ENCODE results near the gene INCA1. TPM values are rescaled to one million over a fixed set of nuclear protein-coding genes. Genes with fewer than 3 reads are reported as not detected.

The INCA1 gene
- total RNA-seq, 2 donors from 2014 or later = 0.61 to 0.69 TPM

- Mint-ChIP-seq H3K36me3 (ENCODE audit: low read depth) (peaks cover 21% of the 10 kb centered on the region), H3K9me3 (no peaks in the 10 kb centered on the region), H3K27ac (no peak overlapping the region), H3K27me3 (no peaks in the 10 kb centered on the region), H3K4me3 (no peak overlapping the region), H3K4me1 (peaks cover 14% of the 10 kb centered on the region)
- no peak for ATAC-seq (replicated peaks)
These were observed 30.0 kb upstream of the INCA1 start for GRCh38 chr17:5027299-5027698.

GRCh38 chr17:5024604-5025003 is 27.3 kb upstream of the INCA1 start:
- peaks cover under 1% of the 10 kb centered on the region for H3K4me1 Mint-ChIP-seq
- no peak for ATAC-seq (replicated peaks)

GRCh38 chr17:5023588-5024147 is 26.3 kb upstream of the INCA1 start:
- no peak for ATAC-seq (replicated peaks)
- Mint-ChIP-seq H3K27ac (peak overlapping the region; percentile 63), H3K27me3 (no peaks in the 10 kb centered on the region), H3K36me3 (ENCODE audit: low read depth) (peaks cover 58% of the 10 kb centered on the region), H3K4me3 (no peak overlapping the region), H3K9me3 (no peaks in the 10 kb centered on the region), H3K4me1 (peaks cover 7% of the 10 kb centered on the region)

More at GRCh38 chr17:5024604-5025003, 27.3 kb upstream of the INCA1 start:
- H3K27me3 Mint-ChIP-seq = no peaks in the 10 kb centered on the region
- H3K27ac Mint-ChIP-seq = peak overlapping the region; percentile 63
- H3K4me3 Mint-ChIP-seq = no peak overlapping the region
- peaks cover 48% of the 10 kb centered on the region for H3K36me3 Mint-ChIP-seq (ENCODE audit: low read depth)
- H3K9me3 Mint-ChIP-seq = no peaks in the 10 kb centered on the region

- H3K4me3 Mint-ChIP-seq = no peak overlapping the region
- no peaks in the 10 kb centered on the region for H3K27me3 Mint-ChIP-seq
- no peak for ATAC-seq (replicated peaks)
- no peak overlapping the region for H3K27ac Mint-ChIP-seq
- peaks cover 7% of the 10 kb centered on the region for H3K4me1 Mint-ChIP-seq
- no peaks in the 10 kb centered on the region for H3K9me3 Mint-ChIP-seq
- peaks cover 63% of the 10 kb centered on the region for H3K36me3 Mint-ChIP-seq (ENCODE audit: low read depth)
These were observed 24.9 kb upstream of the INCA1 start for GRCh38 chr17:5022171-5022711.

DNA sequence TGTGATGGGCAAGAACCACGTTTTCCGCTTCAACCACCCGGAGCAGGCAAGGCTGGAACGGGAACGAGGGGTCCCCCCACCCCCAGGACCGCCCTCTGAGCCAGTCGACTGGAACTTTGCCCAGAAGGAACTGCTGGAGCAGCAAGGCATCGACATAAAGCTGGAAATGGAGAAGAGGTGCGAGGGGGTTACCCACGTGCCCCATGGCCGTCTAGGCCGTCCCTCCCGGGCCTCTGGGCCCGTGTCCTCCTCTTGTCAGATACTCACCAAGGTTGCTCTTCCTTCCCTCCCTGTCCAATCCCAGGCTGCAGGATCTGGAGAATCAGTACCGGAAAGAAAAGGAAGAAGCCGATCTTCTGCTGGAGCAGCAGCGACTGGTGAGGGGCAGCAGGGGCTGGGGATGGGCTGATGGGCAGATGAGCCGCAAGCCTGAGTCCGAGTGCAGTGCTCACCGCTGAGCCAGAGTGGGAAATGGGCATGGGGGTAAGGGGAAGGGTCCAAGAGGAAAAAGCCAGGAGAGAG is 23.2 kb upstream of the INCA1 start:
- no peak for ATAC-seq (replicated peaks)
- Mint-ChIP-seq H3K27me3 (no peaks in the 10 kb centered on the region), H3K9me3 (no peaks in the 10 kb centered on the region), H3K27ac (no peak overlapping the region), H3K4me1 (peaks cover 7% of the 10 kb centered on the region), H3K36me3 (ENCODE audit: low read depth) (peaks cover 77% of the 10 kb centered on the region), H3K4me3 (no peak overlapping the region)

DNA sequence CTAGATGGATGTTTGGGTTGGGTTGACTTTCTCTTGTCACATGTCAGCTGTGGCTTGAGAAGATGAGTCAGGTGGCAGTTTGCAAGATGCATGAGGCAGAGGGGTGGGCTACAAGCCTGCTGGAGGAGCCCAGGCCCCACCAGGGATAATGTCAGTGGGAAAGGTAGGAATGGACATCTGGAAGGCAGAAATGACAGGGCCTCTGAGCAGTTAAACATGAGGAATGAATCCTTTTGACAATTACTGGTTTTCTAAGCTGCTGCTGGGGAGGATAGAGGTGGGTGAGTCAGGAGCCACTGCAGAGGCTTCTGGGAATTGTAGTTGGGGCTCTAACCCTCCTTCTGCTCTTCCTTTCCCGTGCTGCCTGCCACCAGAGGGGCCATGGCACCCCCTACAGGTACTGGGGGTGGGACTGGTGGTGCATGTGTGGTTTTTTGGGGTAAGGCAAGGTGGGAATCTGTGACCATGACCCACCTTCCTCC is 22.2 kb upstream of the INCA1 start:
- peaks cover 7% of the 10 kb centered on the region for H3K4me1 Mint-ChIP-seq
- H3K4me3 Mint-ChIP-seq = no peak overlapping the region
- peak overlapping the region; percentile 20 for H3K27ac Mint-ChIP-seq
- no peaks in the 10 kb centered on the region for H3K9me3 Mint-ChIP-seq
- peak; percentile 89 for ATAC-seq (replicated peaks)
- H3K27me3 Mint-ChIP-seq = no peaks in the 10 kb centered on the region
- peaks cover 83% of the 10 kb centered on the region for H3K36me3 Mint-ChIP-seq (ENCODE audit: low read depth)

DNA sequence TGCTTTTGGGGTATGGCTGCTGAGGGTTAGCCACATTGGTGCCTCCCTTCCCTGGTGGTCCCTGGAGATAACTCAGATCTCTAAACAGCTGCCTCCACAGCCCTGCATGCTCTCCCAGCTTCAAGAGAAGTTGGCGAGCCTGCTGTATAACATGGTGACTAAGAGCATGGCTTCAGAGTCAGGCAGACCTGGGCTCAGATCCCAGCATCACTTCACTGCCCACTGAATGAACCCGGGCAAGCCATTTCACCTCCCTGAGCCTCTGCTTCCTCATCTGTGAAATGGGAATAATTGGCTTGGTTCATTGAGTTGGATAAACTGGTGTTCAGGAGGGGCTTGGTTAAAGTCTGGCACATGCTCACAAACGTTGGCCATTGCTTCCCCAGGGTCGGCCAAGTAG is 17.0 kb upstream of the INCA1 start:
- Mint-ChIP-seq H3K27me3 (no peaks in the 10 kb centered on the region), H3K27ac (no peak overlapping the region), H3K4me1 (peaks cover 20% of the 10 kb centered on the region), H3K4me3 (no peak overlapping the region), H3K9me3 (no peaks in the 10 kb centered on the region), H3K36me3 (ENCODE audit: low read depth) (peaks cover 76% of the 10 kb centered on the region)
- no peak for ATAC-seq (replicated peaks)

DNA sequence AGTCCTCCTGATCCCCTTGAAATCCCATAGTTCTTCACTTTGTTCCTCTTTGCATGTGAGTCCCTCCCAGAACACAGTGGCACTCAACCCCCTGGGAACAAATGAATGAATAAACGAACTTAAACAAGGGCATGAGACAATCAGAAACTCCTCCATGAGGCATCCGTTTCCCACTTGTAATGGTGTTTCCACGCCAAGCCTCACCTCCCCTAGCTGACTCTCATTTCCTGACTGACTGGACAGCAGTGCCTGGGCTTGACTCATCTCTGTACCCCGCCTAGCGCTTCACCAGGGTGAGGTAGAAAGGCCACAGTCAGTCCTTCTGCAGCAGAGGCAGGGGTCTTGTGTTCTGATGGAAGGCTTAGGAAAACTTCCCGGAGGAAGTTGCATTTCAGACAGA is 14.6 kb upstream of the INCA1 start:
- Mint-ChIP-seq H3K4me3 (peak overlapping the region; percentile 56), H3K27ac (peak overlapping the region; percentile 89), H3K36me3 (ENCODE audit: low read depth) (peaks cover 82% of the 10 kb centered on the region), H3K4me1 (peaks cover 16% of the 10 kb centered on the region), H3K9me3 (no peaks in the 10 kb centered on the region), H3K27me3 (no peaks in the 10 kb centered on the region)
- peak; percentile 99 for ATAC-seq (replicated peaks)

DNA sequence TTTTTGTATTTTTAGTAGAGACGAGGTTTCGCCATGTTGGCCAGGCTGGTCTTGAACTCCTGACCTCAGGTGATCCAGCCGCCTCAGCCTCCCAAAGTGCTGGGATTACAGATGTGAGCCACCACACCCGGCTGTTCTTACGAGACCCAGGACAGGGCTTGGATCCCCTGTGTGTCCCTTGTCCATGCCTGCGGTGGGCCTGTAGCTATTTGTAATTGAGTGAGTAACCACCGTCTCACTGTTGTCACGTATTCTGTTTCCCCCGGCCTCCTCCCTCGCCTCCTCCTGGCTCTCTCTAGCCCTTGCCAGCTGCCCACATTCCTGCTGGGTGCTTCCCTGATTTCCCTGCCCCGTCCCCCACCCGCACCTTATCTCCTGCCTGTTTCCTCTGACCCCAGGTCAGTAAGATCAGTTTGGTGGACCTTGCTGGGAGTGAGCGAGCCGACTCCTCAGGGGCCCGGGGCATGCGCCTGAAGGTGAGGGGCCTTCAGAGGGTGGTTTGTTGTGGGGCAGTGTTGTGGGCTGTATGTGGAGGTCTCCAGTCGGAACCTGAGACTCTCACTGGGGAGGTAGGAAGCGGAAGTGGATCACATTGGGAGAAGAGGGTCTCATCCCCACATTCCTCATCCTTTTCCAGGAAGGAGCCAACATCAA is 6.0 kb upstream of the INCA1 start:
- no peak overlapping the region for H3K27ac Mint-ChIP-seq
- peaks cover 83% of the 10 kb centered on the region for H3K36me3 Mint-ChIP-seq (ENCODE audit: low read depth)
- H3K4me1 Mint-ChIP-seq = peaks cover 12% of the 10 kb centered on the region
- H3K9me3 Mint-ChIP-seq = no peaks in the 10 kb centered on the region
- no peak overlapping the region for H3K4me3 Mint-ChIP-seq
- H3K27me3 Mint-ChIP-seq = no peaks in the 10 kb centered on the region
- no peak for ATAC-seq (replicated peaks)

- no peaks in the 10 kb centered on the region for H3K27me3 Mint-ChIP-seq
- ATAC-seq (replicated peaks) = no peak
- H3K9me3 Mint-ChIP-seq = no peaks in the 10 kb centered on the region
- H3K4me3 Mint-ChIP-seq = no peak overlapping the region
- H3K27ac Mint-ChIP-seq = no peak overlapping the region
- H3K4me1 Mint-ChIP-seq = peaks cover 12% of the 10 kb centered on the region
- peaks cover 72% of the 10 kb centered on the region for H3K36me3 Mint-ChIP-seq (ENCODE audit: low read depth)
These were observed 4.9 kb upstream of the INCA1 start for GRCh38 chr17:5002121-5002788.

- H3K4me3 Mint-ChIP-seq = no peak overlapping the region
- peaks cover 57% of the 10 kb centered on the region for H3K36me3 Mint-ChIP-seq (ENCODE audit: low read depth)
- ATAC-seq (replicated peaks) = no peak
- H3K27ac Mint-ChIP-seq = peak overlapping the region; percentile 77
- H3K27me3 Mint-ChIP-seq = no peaks in the 10 kb centered on the region
- H3K4me1 Mint-ChIP-seq = peaks cover 16% of the 10 kb centered on the region
- no peaks in the 10 kb centered on the region for H3K9me3 Mint-ChIP-seq
These were observed 2.9 kb upstream of the INCA1 start for GRCh38 chr17:5000237-5000639.

DNA sequence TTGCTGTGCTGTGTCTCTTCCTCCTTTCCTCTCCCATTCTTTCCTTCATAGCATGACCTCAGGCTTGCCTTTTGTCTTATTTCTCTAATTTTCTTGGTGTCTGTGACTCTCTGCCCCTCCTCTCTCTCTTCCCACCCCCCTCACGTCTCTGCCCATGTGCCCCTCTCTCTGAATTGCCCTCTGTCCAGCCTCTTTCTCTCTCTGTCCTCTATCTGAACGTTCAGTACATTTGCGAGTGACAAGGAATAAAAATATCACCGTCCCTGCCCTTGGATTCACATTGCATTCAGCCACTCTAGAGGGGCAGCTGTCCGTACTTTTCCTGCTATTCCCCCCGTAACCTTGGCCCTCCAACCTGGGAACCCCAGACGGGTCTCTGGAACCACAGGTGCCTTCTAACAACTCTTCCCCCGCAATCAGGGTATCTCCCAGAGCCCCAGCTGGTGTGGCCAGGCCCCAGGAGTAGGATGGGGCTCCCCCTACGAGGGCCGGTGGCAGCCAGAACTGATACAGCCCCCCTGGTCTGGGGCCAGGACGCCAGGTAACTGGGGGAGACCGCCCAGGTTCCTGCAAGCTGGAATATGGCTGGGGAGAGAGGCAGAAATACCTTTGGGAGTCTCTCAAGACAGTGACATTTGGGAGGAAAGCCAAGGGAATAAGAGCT is 2.2 kb upstream of the INCA1 start:
- peaks cover 50% of the 10 kb centered on the region for H3K36me3 Mint-ChIP-seq (ENCODE audit: low read depth)
- H3K27me3 Mint-ChIP-seq = no peaks in the 10 kb centered on the region
- no peaks in the 10 kb centered on the region for H3K9me3 Mint-ChIP-seq
- no peak for ATAC-seq (replicated peaks)
- peak overlapping the region; percentile 70 for H3K4me3 Mint-ChIP-seq
- H3K27ac Mint-ChIP-seq = peak overlapping the region; percentile 77
- H3K4me1 Mint-ChIP-seq = peaks cover 16% of the 10 kb centered on the region

DNA sequence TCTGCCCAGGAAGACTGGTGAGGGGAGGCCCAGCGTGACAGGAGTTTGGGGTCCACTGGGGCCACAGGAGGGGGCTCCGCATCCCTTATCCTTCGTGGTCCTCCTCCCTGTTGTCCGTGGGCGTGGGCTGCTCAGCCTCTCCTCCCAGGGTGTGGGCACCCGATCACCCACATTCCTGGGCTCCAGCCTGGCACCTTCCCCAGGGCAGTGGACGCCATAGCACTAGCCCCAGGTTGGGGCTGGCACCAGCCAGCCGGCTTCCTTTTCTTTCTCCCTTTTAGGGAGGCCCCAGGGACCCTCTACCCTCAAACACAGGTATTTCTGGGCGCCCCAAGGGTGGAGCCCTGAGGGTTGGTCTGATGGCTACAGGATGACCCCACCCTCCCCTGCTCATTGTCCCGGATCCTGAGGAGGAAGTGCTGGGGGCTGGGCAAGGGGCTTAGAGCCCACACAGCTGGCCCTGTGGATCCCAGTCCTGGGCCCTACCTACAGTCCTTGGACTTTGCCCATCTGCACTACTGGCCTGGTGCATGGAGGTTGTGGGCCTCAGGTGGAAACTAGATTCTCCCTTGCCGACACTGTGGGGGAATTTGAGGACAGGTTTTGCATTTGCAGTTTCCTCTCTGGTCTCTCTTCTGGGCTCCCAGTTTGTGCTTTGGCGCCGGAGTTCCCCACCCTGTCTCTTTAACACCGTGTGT is 1.6 kb upstream of the INCA1 start:
- no peaks in the 10 kb centered on the region for H3K27me3 Mint-ChIP-seq
- H3K9me3 Mint-ChIP-seq = no peaks in the 10 kb centered on the region
- H3K4me3 Mint-ChIP-seq = peak overlapping the region; percentile 70
- H3K36me3 Mint-ChIP-seq (ENCODE audit: low read depth) = peaks cover 43% of the 10 kb centered on the region
- peaks cover 16% of the 10 kb centered on the region for H3K4me1 Mint-ChIP-seq
- no peak for ATAC-seq (replicated peaks)
- H3K27ac Mint-ChIP-seq = peak overlapping the region; percentile 77
